ENCODE measurements around the gene HIPK1. TPM values are rescaled to one million over a fixed set of nuclear protein-coding genes. Genes with fewer than 3 reads are reported as not detected.

Gene HIPK1
- total RNA-seq, 4 donors from 2014 or later, result 65.8 to 102 (median 84.7) TPM

- H3K4me3 ChIP-seq (replicated peaks in 1 of 3), result peak overlapping the region; percentile 21 to 58 (median 43)
- no peaks in the 10 kb centered on the region for H3K36me3 ChIP-seq
- intact Hi-C loops (cut with DNase I), result loop anchor here (2.0 to 10.0 kb wide), 2 partner anchors 25 to 69 kb away; partner anchors contain the start of gene HIPK1
- H3K27me3 ChIP-seq, result no peaks in the 10 kb centered on the region
- no peaks in the 10 kb centered on the region for H3K9me3 ChIP-seq
- H3K4me1 ChIP-seq, result peaks cover 8 to 17% of the 10 kb centered on the region in 2 donors
- peak overlapping the region; percentile 58 to 94 (median 93) for H3K27ac ChIP-seq
- TF ChIP-seq CTCF (IDR thresholded peaks at IDR 0.05) (no peak), POLR2A (IDR thresholded peaks at IDR 0.05) (no peak)
- DNase-seq, result no peak
- 2 to 4% methylated on average over 9 to 11 of the region's 11 CpGs for WGBS, 2 donors
Observed at GRCh38 chr1:113904293-113904673, 24.8 kb upstream of the HIPK1 start.

GRCh38 chr1:113904674-113905434 is 24.3 kb upstream of the HIPK1 start, which contains the start of the genes AP4B1 and DCLRE1B:
TSS of gene AP4B1 (minus strand) at chr1:113904799. CDS start at chr1:113904717, 82 bp downstream.
TSS of gene DCLRE1B (plus strand) at chr1:113905326. CDS start at chr1:113905587, 261 bp downstream.
- Histone ChIP-seq H3K27me3 (no peaks in the 10 kb centered on the region), H3K36me3 (no peaks in the 10 kb centered on the region), H3K27ac (peak within 1 kb of the TSS; percentile 58 to 94 (median 93)), H3K4me3 (replicated peaks in 1 of 3) (peak within 1 kb of the TSS; percentile 63 to 86 (median 69)), H3K4me1 (peaks cover 8 to 11% of the 10 kb centered on the region in 2 donors), H3K9me3 (no peaks in the 10 kb centered on the region)
- DNase-seq, result peak; percentile 99
- WGBS, 2 donors, result 0 to 1% methylated on average over 48 to 50 of the region's 67 CpGs
- intact Hi-C loops (cut with DNase I), result loop anchor here (2.0 to 10.0 kb wide), 2 partner anchors 24 to 70 kb away; partner anchors contain the start of gene HIPK1
- TF ChIP-seq CTCF (IDR thresholded peaks at IDR 0.05), result peak; percentile 13 to 84 (median 64)
- peak in 1 of 2 donors; percentile 74 for TF ChIP-seq POLR2A (IDR thresholded peaks at IDR 0.05)

- peak in 1 of 2 donors; percentile 37 for DNase-seq
- Histone ChIP-seq H3K9me3 (no peaks in the 10 kb centered on the region), H3K4me1 (peaks cover 8 to 11% of the 10 kb centered on the region in 2 donors), H3K4me3 (replicated peaks in 1 of 3) (peak overlapping the region; percentile 63 to 86 (median 69)), H3K27ac (peak overlapping the region in 2 of 3 donors; percentile 93 to 94), H3K36me3 (peaks cover 0 to 4% of the 10 kb centered on the region in 2 donors), H3K27me3 (no peaks in the 10 kb centered on the region)
- intact Hi-C loops (cut with DNase I), result loop anchor here (2.0 to 10.0 kb wide), 2 partner anchors 23 to 71 kb away; partner anchors contain the start of gene HIPK1
- 0% methylated on average over 14 to 17 of the region's 17 CpGs for WGBS, 2 donors
- TF ChIP-seq POLR2A (IDR thresholded peaks at IDR 0.05) (no peak), CTCF (IDR thresholded peaks at IDR 0.05) (no peak)
Observed at GRCh38 chr1:113905435-113905861, 23.7 kb upstream of the HIPK1 start.

- no peak for TF ChIP-seq POLR2A (IDR thresholded peaks at IDR 0.05)
- no peak for TF ChIP-seq CTCF (IDR thresholded peaks at IDR 0.05)
- Histone ChIP-seq H3K4me1 (peaks cover 8 to 11% of the 10 kb centered on the region in 2 donors), H3K27me3 (no peaks in the 10 kb centered on the region), H3K36me3 (peaks cover 0 to 5% of the 10 kb centered on the region in 2 donors), H3K4me3 (replicated peaks in 1 of 3) (no peak overlapping the region), H3K27ac (peak overlapping the region in 1 of 3 donors; percentile 55), H3K9me3 (no peaks in the 10 kb centered on the region)
- intact Hi-C loops (cut with DNase I), result no loop called here
- 58 to 62% methylated on average over 5 to 6 of the region's 6 CpGs for WGBS, 2 donors
- DNase-seq, result peak; percentile 52 to 67
Observed at GRCh38 chr1:113912594-113913311, 16.4 kb upstream of the HIPK1 start.
